Activated naive CD4-positive, alpha-beta T cell treated with anti-CD3 and anti-CD28 coated beads for 36 hours (primary cell): ENCODE results near the gene ZNF598. TPM values are rescaled to one million over a fixed set of nuclear protein-coding genes. Genes with fewer than 3 reads are reported as not detected.
A peak's percentile ranks its signal among the peaks of the same experiment; 100 is the strongest.
"Not testable (repeated sequence)": the region's sequence is repeated elsewhere in the genome, so short reads cannot be mapped to it uniquely, and the experiment has no call there.

Experiments
- CTCF ChIA-PET: fragments of 350-600 bp; sonication (Branson Sonifier 250); formaldehyde crosslinking; loops from one replicate; lab custom pipeline; 2021; ENCODE audit warnings: antibody characterized with exemption; lab: Charles Lee
- DNase-seq: peaks from one replicate; pipeline ENCODE4 v3.0.0-alpha.2; 2020
- H3K27ac Mint-ChIP-seq: one replicate; pipeline ENCODE4 v1.8.0; 2021; ENCODE audit warnings: mild to moderate bottlenecking, mixed read lengths
- H3K27me3 Mint-ChIP-seq: one replicate; pipeline ENCODE4 v1.8.0; 2021; ENCODE audit warnings: low read depth, mixed read lengths
- H3K36me3 Mint-ChIP-seq: one replicate; pipeline ENCODE4 v1.8.0; 2021; ENCODE audit warnings: low read depth, mixed read lengths
- H3K4me1 Mint-ChIP-seq: one replicate; pipeline ENCODE4 v1.8.0; 2021; ENCODE audit warnings: low read depth, mixed read lengths
- H3K4me3 Mint-ChIP-seq: one replicate; pipeline ENCODE4 v1.8.0; 2021; ENCODE audit warnings: mild to moderate bottlenecking, moderate library complexity, mixed read lengths
- H3K9me3 Mint-ChIP-seq: one replicate; pipeline ENCODE4 v1.8.0; 2021; ENCODE audit warnings: mixed read lengths
- intact Hi-C: fragments of 100-400 bp; cut with micrococcal nuclease; formaldehyde crosslinking; loops from one replicate; pipeline ENCODE4 v1.15.1; 2023
- total RNA-seq, 2 experiments: library from RNA; stranded (reverse); gene quantifications; one replicate each; pipeline ENCODE4 v1.2.3, GENCODE V29; 2021

ZNF598 gene
- total RNA-seq, 2 experiments from 2014 or later, result 88.8 to 93.5 TPM

GRCh38 chr16:1973461-1974156 is 36.0 kb downstream of the ZNF598 start:
- peak overlapping the region; percentile 91 for H3K4me3 Mint-ChIP-seq
- peaks cover 28% of the 10 kb centered on the region for H3K4me1 Mint-ChIP-seq
- DNase-seq, result no peak
- no peak overlapping the region for H3K27ac Mint-ChIP-seq
- peaks cover 31% of the 10 kb centered on the region for H3K36me3 Mint-ChIP-seq
- no peaks in the 10 kb centered on the region for H3K27me3 Mint-ChIP-seq
- CTCF ChIA-PET, result no interaction called here
- intact Hi-C loops, result no loop called here
- no peaks in the 10 kb centered on the region for H3K9me3 Mint-ChIP-seq

DNA sequence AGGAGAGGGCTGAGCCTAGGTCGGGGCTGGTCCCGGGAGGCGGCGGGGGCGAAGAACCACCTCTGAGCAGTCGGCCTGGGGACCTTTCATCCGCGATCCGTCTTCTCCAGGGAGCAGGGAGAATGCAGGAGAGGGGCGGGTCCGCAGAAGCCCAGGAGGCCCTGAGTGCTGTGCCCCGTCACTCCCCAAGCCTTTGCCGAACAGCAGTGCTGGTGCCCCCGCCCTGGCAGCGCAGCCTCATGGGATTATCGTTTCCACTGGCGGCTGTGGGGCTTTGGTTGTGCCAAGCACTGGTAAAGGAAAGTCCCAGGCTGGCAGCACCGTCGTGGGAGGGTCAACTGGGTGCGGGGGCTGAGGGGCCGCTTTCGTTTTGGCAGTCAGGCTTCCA is 37.1 kb downstream of the ZNF598 start:
- intact Hi-C loops, result loop anchor here (1.0 kb wide), 2 partner anchors 8 to 190 kb away; partner anchors contain the start of genes NUBP2, RPS2 and SPSB3
- CTCF ChIA-PET, result no interaction called here
- Mint-ChIP-seq H3K4me3 (peak overlapping the region; percentile 91), H3K4me1 (peaks cover 28% of the 10 kb centered on the region), H3K9me3 (no peaks in the 10 kb centered on the region), H3K36me3 (peaks cover 27% of the 10 kb centered on the region), H3K27ac (no peak overlapping the region), H3K27me3 (no peaks in the 10 kb centered on the region)
- no peak for DNase-seq

DNA sequence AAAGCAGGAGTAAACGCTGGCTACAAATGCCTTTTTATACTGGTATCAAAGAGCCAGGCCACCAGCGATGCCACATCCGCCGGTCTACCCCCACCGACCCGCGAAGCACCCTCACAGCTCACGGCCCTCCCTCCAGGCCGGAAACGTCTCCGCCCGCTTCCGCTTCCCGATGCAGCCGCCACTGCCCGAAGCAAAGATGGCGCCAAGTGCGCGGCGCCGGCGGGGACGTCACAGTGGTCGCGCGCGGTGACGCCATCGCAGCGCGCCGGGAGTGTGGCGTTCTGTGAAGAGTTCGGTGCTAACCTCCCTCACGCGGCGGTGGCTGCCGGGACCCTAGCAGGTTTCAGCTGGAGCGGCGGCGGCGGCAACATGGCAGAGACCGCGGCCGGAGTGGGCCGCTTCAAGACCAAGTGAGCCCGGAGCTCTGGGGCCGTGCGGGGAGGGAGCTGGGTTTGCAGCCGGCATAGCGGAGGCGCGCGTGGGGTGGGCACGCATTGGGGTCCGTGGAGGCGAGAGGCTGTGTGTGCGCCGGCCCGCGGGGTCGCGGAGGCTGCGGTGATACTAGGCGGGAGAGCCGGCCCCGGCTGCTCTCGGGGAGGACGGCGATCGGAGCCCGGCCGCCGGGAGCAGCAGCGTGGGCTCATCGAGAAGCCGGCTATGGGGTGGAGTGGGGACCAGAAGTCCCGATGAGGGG is 37.7 kb downstream of the ZNF598 start, which contains the start of gene TBL3:
Gene TBL3 (plus strand): TSS at position 258 of the 694 bp plus-strand sequence. CDS start 112 bp downstream, at position 370.
- Mint-ChIP-seq H3K27me3 (no peaks in the 10 kb centered on the region), H3K4me1 (peaks cover 28% of the 10 kb centered on the region), H3K9me3 (no peaks in the 10 kb centered on the region), H3K36me3 (peaks cover 24% of the 10 kb centered on the region), H3K4me3 (peak within 1 kb of the TSS; percentile 91), H3K27ac (peak within 1 kb of the TSS; percentile 89)
- CTCF ChIA-PET, result interaction anchor here (0.6 to 1.2 kb wide), 3 partner anchors 9 to 1103 kb away, joined by 3 to 5 read pairs (median 5); no protein-coding TSS in a partner anchor
- DNase-seq, result peak; percentile 96
- intact Hi-C loops, result loop anchor here (1.0 to 2.0 kb wide), 5 partner anchors 8 to 190 kb away; partner anchors contain the start of genes GFER, NDUFB10, NUBP2 and RPS2

DNA sequence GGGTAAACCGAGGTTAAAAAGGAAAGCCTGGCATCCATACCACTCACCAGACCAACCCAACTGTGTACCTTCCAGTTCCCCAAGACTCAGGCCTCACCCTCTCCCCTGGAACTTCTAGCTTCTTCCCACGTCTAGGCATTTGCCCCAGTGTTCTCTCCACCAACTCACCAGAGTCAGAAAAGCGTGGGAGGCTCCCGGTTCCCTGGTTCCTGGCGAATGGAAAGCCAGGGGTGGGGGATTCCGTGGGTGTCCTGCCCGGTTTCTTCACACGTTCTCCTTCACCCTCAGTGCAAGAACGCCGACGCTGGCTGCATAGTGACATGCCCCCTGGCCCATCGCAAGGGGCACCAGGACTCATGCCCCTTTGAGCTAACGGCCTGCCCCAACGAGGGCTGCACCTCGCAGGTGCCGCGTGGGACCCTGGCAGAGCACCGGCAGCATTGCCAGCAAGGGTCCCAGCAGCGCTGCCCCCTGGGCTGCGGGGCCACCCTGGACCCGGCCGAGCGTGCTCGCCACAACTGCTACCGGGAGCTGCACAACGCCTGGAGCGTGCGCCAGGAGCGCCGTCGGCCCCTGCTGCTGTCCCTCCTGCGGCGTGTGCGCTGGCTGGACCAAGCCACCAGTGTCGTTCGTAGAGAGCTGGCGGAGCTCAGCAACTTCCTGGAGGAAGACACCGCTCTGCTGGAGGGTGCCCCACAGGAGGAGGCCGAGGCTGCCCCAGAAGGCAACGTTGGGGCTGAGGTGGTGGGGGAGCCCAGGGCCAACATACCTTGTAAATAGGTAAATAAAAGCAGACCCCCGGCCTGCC is 41.3 kb downstream of the ZNF598 start:
- no peak overlapping the region for H3K27ac Mint-ChIP-seq
- H3K36me3 Mint-ChIP-seq, result peaks cover 25% of the 10 kb centered on the region
- CTCF ChIA-PET, result no interaction called here
- no peak for DNase-seq
- H3K4me3 Mint-ChIP-seq, result no peak overlapping the region
- no peaks in the 10 kb centered on the region for H3K27me3 Mint-ChIP-seq
- intact Hi-C loops, result no loop called here
- no peaks in the 10 kb centered on the region for H3K9me3 Mint-ChIP-seq
- H3K4me1 Mint-ChIP-seq, result peaks cover 40% of the 10 kb centered on the region

- CTCF ChIA-PET, result interaction anchor here (1.2 to 1.4 kb wide), 2 partner anchors 15 to 38 kb away, joined by 3 to 4 read pairs; no protein-coding TSS in a partner anchor
- Mint-ChIP-seq H3K27me3 (no peaks in the 10 kb centered on the region), H3K4me1 (peaks cover 41% of the 10 kb centered on the region), H3K4me3 (peak within 1 kb of the TSS; percentile 97), H3K27ac (peak within 1 kb of the TSS; percentile 95), H3K36me3 (peaks cover 38% of the 10 kb centered on the region), H3K9me3 (no peaks in the 10 kb centered on the region)
- DNase-seq, result no peak
- intact Hi-C loops, result no loop called here
These were observed 43.2 kb downstream of the ZNF598 start, which contains the start of gene RNF151 for GRCh38 chr16:1966460-1966859. Gene RNF151 (plus strand): TSS chr16:1966856. CDS start chr16:1966882, 26 bp downstream.

DNA sequence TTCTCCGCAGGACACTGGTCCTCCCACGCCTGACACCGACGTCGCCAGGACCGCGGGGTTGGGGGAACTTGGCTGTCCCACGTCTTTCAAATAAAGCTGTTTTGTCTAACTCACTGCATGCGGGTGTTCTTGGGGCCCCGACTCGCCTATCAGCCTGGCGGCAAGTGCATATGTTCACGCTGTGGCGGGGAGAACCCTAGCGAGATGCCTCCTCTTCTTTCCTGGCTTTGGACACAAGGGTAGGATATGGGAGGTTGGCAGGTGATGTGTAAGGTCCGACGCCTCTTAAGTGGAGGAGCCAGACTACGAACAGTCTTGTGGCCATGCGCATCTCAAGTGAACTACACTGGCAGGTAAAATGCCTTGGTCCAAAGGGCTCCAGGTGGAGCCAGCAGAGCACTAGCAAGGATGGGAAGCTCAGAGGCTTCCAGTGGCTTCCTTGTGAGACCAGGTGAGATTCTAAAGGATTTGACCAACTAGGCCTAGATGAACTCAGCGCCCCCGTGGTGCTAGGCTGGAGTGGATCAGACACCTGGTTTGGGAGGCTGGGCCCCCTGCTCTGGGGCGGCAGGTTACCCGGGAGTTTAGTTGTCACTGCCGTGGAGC is 44.1 kb downstream of the ZNF598 start:
- CTCF ChIA-PET, result interaction anchor here (1.2 to 1.4 kb wide), 2 partner anchors 14 to 39 kb away, joined by 3 to 4 read pairs; no protein-coding TSS in a partner anchor
- intact Hi-C loops, result loop anchor here (2.0 kb wide), 2 partner anchors 19 to 43 kb away; partner anchors contain the start of genes GFER and ZNF598

GRCh38 chr16:1964506-1965395 is 44.9 kb downstream of the ZNF598 start, which contains the start of gene RPS2:
Gene RPS2 (minus strand): TSS chr16:1964826. CDS start chr16:1964625, 201 bp downstream.
- peak within 1 kb of the TSS; percentile 95 for H3K27ac Mint-ChIP-seq
- CTCF ChIA-PET, result interaction anchor here (1.2 kb wide), 1 partner anchor 39 kb away, joined by 4 read pairs; no protein-coding TSS in a partner anchor
- H3K9me3 Mint-ChIP-seq, result no peaks in the 10 kb centered on the region
- peak; percentile 99 for DNase-seq
- H3K4me1 Mint-ChIP-seq, result peaks cover 42% of the 10 kb centered on the region
- H3K36me3 Mint-ChIP-seq, result peaks cover 44% of the 10 kb centered on the region
- H3K4me3 Mint-ChIP-seq, result peak within 1 kb of the TSS; percentile 97
- H3K27me3 Mint-ChIP-seq, result no peaks in the 10 kb centered on the region
- intact Hi-C loops, result loop anchor here (1.0 to 2.0 kb wide), 6 partner anchors 8 to 191 kb away; partner anchors contain the start of genes GFER, MSRB1, TBL3 and TRAF7

More for the DNA sequence above, 44.1 kb downstream of the ZNF598 start:
- Mint-ChIP-seq H3K27ac (peak overlapping the region; percentile 95), H3K9me3 (no peaks in the 10 kb centered on the region), H3K36me3 (peaks cover 41% of the 10 kb centered on the region), H3K27me3 (no peaks in the 10 kb centered on the region), H3K4me1 (peaks cover 41% of the 10 kb centered on the region), H3K4me3 (peak overlapping the region; percentile 97)
- no peak for DNase-seq

- DNase-seq, result peak; percentile 32
- Mint-ChIP-seq H3K4me3 (peak overlapping the region; percentile 97), H3K36me3 (peaks cover 44% of the 10 kb centered on the region), H3K9me3 (no peaks in the 10 kb centered on the region), H3K4me1 (peaks cover 42% of the 10 kb centered on the region), H3K27ac (peak overlapping the region; percentile 92), H3K27me3 (no peaks in the 10 kb centered on the region)
- intact Hi-C loops, result loop anchor here (1.0 to 2.0 kb wide), 6 partner anchors 8 to 191 kb away; partner anchors contain the start of genes GFER, MSRB1, TBL3 and TRAF7
- CTCF ChIA-PET, result interaction anchor here (0.7 to 1.3 kb wide), 2 partner anchors 8 to 18 kb away, joined by 5 to 6 read pairs; partner anchors contain the start of gene TBL3
These were observed 45.7 kb downstream of the ZNF598 start for GRCh38 chr16:1963806-1964505.

- CTCF ChIA-PET, result interaction anchor here (1.3 kb wide), 1 partner anchor 9 kb away, joined by 5 read pairs; the partner anchor contains the start of gene TBL3
- intact Hi-C loops, DNase-seq: not testable (repeated sequence)
These were observed 47.2 kb downstream of the ZNF598 start for GRCh38 chr16:1962161-1963153.

More at GRCh38 chr16:1962161-1963153, 47.2 kb downstream of the ZNF598 start:
- not testable (repeated sequence) for H3K27me3 Mint-ChIP-seq, H3K9me3 Mint-ChIP-seq
- Mint-ChIP-seq H3K27ac (peak overlapping the region; percentile 92), H3K36me3 (peaks cover 44% of the 10 kb centered on the region), H3K4me3 (peak overlapping the region; percentile 97), H3K4me1 (peaks cover 42% of the 10 kb centered on the region)
